Mesothelial cell of epicardium (in vitro differentiated cells): ENCODE data around the gene PCDHGA2. TPM values are rescaled to one million over a fixed set of nuclear protein-coding genes. Genes with fewer than 3 reads are reported as not detected.
"Not testable (repeated sequence)": the region's sequence is repeated elsewhere in the genome, so short reads cannot be mapped to it uniquely, and the experiment has no call there.

Experiments
- DNase-seq, 2 experiments: peaks; one replicate each; pipeline ENCODE4 v3.0.0; 2021; ENCODE audit warnings: low spot score in 2 of 2; ENCODE audit not compliant: unreplicated experiment in 2 of 2
- H3K27ac Mint-ChIP-seq: 2 replicates; pipeline ENCODE4 v1.8.0; 2021; ENCODE audit warnings: mixed read lengths
- H3K27me3 Mint-ChIP-seq: 2 replicates; pipeline ENCODE4 v1.8.0; 2021; ENCODE audit warnings: low read depth, mixed read lengths
- H3K36me3 Mint-ChIP-seq: 2 replicates; pipeline ENCODE4 v1.8.0; 2021; ENCODE audit warnings: mixed read lengths
- H3K4me1 Mint-ChIP-seq: 2 replicates; pipeline ENCODE4 v1.8.0; 2021; ENCODE audit warnings: mixed read lengths
- H3K4me3 Mint-ChIP-seq: 2 replicates; pipeline ENCODE4 v1.8.0; 2021; ENCODE audit warnings: mild to moderate bottlenecking, moderate library complexity, mixed read lengths
- H3K9me3 Mint-ChIP-seq: 2 replicates; pipeline ENCODE4 v1.8.0; 2021; ENCODE audit warnings: mixed read lengths
- total RNA-seq: library from RNA; stranded (reverse); gene quantifications from 3 replicates; pipeline ENCODE4 v1.2.1, GENCODE V29; 2021
- TF ChIP-seq, protein P1 (sequence below): fragments of 200-600 bp; sonication (generic); IDR thresholded peaks from one replicate; pipeline ENCODE4 v1.5.0; 2021; ENCODE audit warnings: antibody characterized with exemption; ENCODE audit not compliant: unreplicated experiment

Gene PCDHGA2
- 0.11 to 0.33 TPM (median 0.32 TPM) in 3 replicates for total RNA-seq

DNA sequence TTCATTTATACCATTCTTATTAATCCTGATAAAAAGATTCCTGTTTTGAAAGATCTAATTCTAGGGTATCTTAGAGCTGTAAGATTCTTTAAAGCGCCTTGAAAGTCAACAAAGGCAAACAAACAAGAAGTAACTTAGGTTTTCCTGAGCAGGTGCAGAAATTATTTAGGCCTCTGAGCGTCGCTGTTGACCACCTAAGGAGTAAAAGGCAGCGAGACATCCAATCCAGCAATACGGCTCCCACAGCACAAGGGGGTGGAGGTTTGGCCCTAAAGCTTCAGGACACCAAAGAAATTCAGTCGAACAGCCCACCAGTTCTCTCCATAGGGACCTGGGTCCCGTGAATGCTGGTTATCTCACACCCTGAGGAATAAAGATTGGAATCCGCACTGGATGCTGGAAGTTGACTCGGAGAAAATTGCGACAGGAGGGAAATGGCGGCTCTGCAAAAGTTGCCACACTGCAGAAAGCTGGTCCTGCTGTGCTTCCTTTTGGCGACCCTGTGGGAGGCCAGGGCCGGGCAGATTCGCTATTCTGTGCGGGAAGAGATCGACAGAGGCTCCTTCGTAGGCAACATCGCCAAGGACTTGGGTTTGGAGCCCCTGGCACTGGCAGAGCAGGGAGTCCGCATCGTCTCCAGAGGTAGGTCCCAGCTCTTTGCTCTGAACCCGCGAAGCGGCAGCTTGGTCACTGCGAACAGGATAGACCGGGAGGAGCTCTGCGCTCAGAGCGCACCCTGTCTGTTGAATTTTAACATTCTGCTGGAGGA, at the start of gene PCDHGA2:
Gene PCDHGA2, plus strand, starts transcription at position 223 of the 769 bp plus-strand sequence.
- Mint-ChIP-seq H3K36me3 (peaks cover 10% of the 10 kb centered on the region), H3K4me1 (no peaks in the 10 kb centered on the region), H3K9me3 (peaks cover 75% of the 10 kb centered on the region), H3K27ac (no peak within 1 kb of the TSS), H3K4me3 (no peak within 1 kb of the TSS), H3K27me3 (no peaks in the 10 kb centered on the region)
- DNase-seq: no peak
- TF ChIP-seq, protein P1, sequence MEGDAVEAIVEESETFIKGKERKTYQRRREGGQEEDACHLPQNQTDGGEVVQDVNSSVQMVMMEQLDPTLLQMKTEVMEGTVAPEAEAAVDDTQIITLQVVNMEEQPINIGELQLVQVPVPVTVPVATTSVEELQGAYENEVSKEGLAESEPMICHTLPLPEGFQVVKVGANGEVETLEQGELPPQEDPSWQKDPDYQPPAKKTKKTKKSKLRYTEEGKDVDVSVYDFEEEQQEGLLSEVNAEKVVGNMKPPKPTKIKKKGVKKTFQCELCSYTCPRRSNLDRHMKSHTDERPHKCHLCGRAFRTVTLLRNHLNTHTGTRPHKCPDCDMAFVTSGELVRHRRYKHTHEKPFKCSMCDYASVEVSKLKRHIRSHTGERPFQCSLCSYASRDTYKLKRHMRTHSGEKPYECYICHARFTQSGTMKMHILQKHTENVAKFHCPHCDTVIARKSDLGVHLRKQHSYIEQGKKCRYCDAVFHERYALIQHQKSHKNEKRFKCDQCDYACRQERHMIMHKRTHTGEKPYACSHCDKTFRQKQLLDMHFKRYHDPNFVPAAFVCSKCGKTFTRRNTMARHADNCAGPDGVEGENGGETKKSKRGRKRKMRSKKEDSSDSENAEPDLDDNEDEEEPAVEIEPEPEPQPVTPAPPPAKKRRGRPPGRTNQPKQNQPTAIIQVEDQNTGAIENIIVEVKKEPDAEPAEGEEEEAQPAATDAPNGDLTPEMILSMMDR: no peak

DNA sequence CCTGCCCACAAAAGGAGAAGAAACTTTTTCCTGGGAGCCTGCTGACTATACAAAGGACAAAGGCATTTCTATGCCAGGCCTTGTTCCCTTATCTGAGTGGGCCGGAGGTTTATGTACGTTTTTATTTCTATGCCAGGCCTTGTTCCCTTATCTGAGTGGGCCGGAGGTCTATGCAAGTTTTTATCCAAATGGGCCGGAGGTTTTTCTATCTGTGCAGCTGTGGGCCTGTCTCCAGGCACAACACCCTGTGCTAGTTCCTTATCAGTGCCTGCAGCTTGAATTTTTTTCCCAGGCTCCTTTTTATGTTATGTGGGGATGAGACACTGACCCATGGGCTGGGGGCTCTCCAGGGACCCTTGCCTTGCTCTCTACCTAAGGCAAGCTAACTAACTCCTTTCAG, 40.2 kb upstream of the PCDHGA2 start:
- no peaks in the 10 kb centered on the region for H3K4me1 Mint-ChIP-seq
- peaks cover 73% of the 10 kb centered on the region for H3K9me3 Mint-ChIP-seq
- H3K27me3 Mint-ChIP-seq: no peaks in the 10 kb centered on the region
- H3K27ac Mint-ChIP-seq: no peak overlapping the region
- DNase-seq: no peak
- TF ChIP-seq, protein P1: no peak
- no peak overlapping the region for H3K4me3 Mint-ChIP-seq
- peaks cover 79% of the 10 kb centered on the region for H3K36me3 Mint-ChIP-seq

DNA sequence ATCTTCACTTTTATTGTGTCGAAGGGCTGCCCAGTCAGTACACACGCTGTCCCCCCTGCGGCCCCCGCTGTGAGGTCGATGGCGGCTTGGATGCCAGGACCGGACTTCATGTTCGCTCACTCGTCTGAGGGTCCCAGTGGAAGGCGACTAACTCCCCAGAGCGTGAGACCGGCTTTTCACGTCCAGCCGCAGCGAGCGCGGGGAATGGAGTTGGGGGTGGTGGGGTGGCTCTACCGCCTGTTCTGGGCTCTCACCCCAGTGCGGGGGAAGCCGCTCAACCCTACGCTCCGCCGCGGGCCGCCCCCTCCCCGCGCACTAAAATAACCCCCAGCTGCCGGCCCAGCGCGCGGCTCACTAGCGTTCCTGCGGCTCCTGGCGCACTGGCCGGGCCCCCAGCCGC, 34.8 kb upstream of the PCDHGA2 start, which contains the start of gene SLC25A2:
Gene SLC25A2, minus strand, starts transcription at position 294 of the 400 bp plus-strand sequence. Its CDS starts 184 bp downstream, at position 110.
- Mint-ChIP-seq H3K4me1 (no peaks in the 10 kb centered on the region), H3K27me3 (no peaks in the 10 kb centered on the region), H3K9me3 (peaks cover 69% of the 10 kb centered on the region), H3K4me3 (no peak within 1 kb of the TSS), H3K36me3 (peaks cover 80% of the 10 kb centered on the region), H3K27ac (no peak within 1 kb of the TSS)
- DNase-seq: no peak
- TF ChIP-seq, protein P1: no peak

DNA sequence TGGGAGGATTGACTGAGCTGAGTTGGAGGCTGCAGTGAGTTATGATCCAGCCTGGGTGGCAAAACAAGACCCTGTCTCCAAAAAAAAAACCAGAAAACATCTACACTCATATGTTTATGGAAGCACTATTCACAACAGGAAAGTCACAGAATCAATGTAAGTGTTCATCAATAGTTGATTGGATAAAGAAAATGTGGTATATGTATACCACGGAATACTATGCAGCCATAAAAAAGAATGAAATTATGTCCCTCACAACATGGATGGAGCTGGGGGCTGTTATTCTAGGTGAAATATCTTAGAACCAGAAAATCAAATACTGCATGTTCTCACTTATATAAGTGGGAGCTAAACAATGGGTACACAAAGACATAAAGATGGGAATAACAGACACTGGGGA, 31.9 kb upstream of the PCDHGA2 start:
- Mint-ChIP-seq H3K4me3 (no peak overlapping the region), H3K27me3 (no peaks in the 10 kb centered on the region), H3K27ac (no peak overlapping the region), H3K9me3 (peaks cover 67% of the 10 kb centered on the region), H3K36me3 (peaks cover 86% of the 10 kb centered on the region), H3K4me1 (no peaks in the 10 kb centered on the region)
- TF ChIP-seq, protein P1: no peak
- no peak for DNase-seq

DNA sequence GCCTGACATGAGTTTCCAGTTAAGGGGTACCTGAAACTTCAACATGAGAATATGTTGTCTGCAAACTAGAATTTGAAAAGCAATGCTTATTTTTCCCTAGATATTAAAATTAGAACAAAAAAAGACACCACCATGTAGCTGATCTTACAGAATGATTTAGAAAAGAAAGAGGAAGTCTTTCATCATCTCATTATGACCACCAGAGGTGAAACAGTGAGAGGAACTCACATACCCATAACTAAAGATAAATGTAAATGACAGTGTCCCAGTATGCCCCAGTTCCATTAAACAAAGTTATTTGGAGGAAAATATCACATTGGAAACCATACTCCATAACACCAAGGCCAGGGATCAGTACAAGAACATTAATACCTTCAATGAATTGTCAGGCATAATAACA, 24.8 kb upstream of the PCDHGA2 start:
- peaks cover 1% of the 10 kb centered on the region for H3K4me1 Mint-ChIP-seq
- H3K9me3 Mint-ChIP-seq: peaks cover 65% of the 10 kb centered on the region
- H3K4me3 Mint-ChIP-seq: no peak overlapping the region
- TF ChIP-seq, protein P1: no peak
- DNase-seq: no peak
- H3K36me3 Mint-ChIP-seq: peaks cover 86% of the 10 kb centered on the region
- H3K27ac Mint-ChIP-seq: no peak overlapping the region
- H3K27me3 Mint-ChIP-seq: no peaks in the 10 kb centered on the region

DNA sequence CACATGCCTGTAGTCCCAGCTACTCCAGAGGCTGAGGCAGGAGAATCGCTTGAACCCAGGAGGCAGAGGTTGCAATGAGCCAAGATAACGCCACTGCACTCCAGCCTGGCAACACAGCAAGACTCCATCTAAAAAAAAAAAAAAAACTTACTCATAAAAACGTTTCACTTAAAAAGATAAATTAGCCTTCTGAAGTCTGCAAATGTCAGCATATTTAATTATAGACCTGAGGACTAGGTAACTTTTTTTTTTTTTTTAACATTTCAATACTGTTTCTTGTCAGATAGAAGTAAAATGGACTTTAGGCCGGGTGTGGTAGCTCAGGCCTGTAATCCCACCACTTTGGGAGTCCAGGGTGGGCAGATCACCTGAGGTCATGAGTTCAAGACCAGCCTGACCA, 21.6 kb upstream of the PCDHGA2 start:
- H3K4me3 Mint-ChIP-seq, H3K4me1 Mint-ChIP-seq, H3K27me3 Mint-ChIP-seq, DNase-seq, H3K27ac Mint-ChIP-seq: not testable (repeated sequence)
- peaks cover 68% of the 10 kb centered on the region for H3K9me3 Mint-ChIP-seq
- peaks cover 74% of the 10 kb centered on the region for H3K36me3 Mint-ChIP-seq
